Parathyroid adenoma (tissue), 2 donors: ENCODE results near the gene SLC37A3.

Experiments
- H2AFZ ChIP-seq: fragments of 300-600 bp; sonication (generic); one replicate; pipeline ENCODE4 v1.7.0; 2017; ENCODE audit warnings: antibody characterized with exemption, mild to moderate bottlenecking
- H3K27ac ChIP-seq: fragments of 300-600 bp; sonication (generic); one replicate; pipeline ENCODE4 v1.7.0; 2017
- H3K27me3 ChIP-seq: fragments of 300-600 bp; sonication (generic); one replicate; pipeline ENCODE4 v1.7.0; 2017; ENCODE audit warnings: low read length; ENCODE audit not compliant: control insufficient read depth, insufficient read depth
- H3K36me3 ChIP-seq: fragments of 300-600 bp; sonication (generic); one replicate; pipeline ENCODE4 v1.7.0; 2017; ENCODE audit warnings: low read length; ENCODE audit not compliant: control insufficient read depth, insufficient read depth
- H3K4me1 ChIP-seq: fragments of 300-600 bp; sonication (generic); one replicate; pipeline ENCODE4 v1.7.0; 2017; ENCODE audit warnings: control low read depth
- H3K4me2 ChIP-seq: fragments of 300-600 bp; sonication (generic); one replicate; pipeline ENCODE4 v1.7.0; 2017; ENCODE audit warnings: low read length
- H3K4me3 ChIP-seq: fragments of 300-600 bp; sonication (generic); one replicate; pipeline ENCODE4 v1.7.0; 2017; ENCODE audit warnings: low read depth, low read length
- H3K79me2 ChIP-seq: fragments of 300-600 bp; sonication (generic); one replicate; pipeline ENCODE4 v1.7.0; 2017; ENCODE audit warnings: control low read depth
- H3K9ac ChIP-seq: fragments of 300-600 bp; sonication (generic); one replicate; pipeline ENCODE4 v1.7.0; 2017; ENCODE audit warnings: mild to moderate bottlenecking
- H3K9me3 ChIP-seq: fragments of 300-600 bp; sonication (generic); one replicate; pipeline ENCODE4 v1.7.0; 2017; ENCODE audit warnings: low read length; ENCODE audit not compliant: control insufficient read depth
- TF ChIP-seq, protein P1 (sequence below): fragments of 300-600 bp; sonication (generic); IDR thresholded peaks from one replicate; pipeline ENCODE4 v1.7.0; 2017; ENCODE audit warnings: antibody characterized with exemption, mild to moderate bottlenecking
- donor health status: primary hyperparathyroidism.

SLC37A3 gene

GRCh38 chr7:140300243-140301136 lies 97.8 kb downstream of the SLC37A3 start:
- Histone ChIP-seq H3K79me2 (no peaks in the 10 kb centered on the region), H3K4me2 (no peak overlapping the region), H3K4me3 (no peak overlapping the region), H3K27me3 (no peaks in the 10 kb centered on the region), H3K36me3 (no peaks in the 10 kb centered on the region), H2AFZ (no peak overlapping the region), H3K4me1 (no peaks in the 10 kb centered on the region), H3K27ac (no peak overlapping the region), H3K9me3 (no peaks in the 10 kb centered on the region), H3K9ac (no peak overlapping the region)
- TF ChIP-seq, protein P1, sequence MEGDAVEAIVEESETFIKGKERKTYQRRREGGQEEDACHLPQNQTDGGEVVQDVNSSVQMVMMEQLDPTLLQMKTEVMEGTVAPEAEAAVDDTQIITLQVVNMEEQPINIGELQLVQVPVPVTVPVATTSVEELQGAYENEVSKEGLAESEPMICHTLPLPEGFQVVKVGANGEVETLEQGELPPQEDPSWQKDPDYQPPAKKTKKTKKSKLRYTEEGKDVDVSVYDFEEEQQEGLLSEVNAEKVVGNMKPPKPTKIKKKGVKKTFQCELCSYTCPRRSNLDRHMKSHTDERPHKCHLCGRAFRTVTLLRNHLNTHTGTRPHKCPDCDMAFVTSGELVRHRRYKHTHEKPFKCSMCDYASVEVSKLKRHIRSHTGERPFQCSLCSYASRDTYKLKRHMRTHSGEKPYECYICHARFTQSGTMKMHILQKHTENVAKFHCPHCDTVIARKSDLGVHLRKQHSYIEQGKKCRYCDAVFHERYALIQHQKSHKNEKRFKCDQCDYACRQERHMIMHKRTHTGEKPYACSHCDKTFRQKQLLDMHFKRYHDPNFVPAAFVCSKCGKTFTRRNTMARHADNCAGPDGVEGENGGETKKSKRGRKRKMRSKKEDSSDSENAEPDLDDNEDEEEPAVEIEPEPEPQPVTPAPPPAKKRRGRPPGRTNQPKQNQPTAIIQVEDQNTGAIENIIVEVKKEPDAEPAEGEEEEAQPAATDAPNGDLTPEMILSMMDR, result no peak

- H3K27ac ChIP-seq, result no peak overlapping the region
- H3K4me2 ChIP-seq, result no peak overlapping the region
- H3K9me3 ChIP-seq, result no peaks in the 10 kb centered on the region
- no peaks in the 10 kb centered on the region for H3K79me2 ChIP-seq
- TF ChIP-seq, protein P1, result no peak
- H3K27me3 ChIP-seq, result no peaks in the 10 kb centered on the region
- H2AFZ ChIP-seq, result no peak overlapping the region
- no peak overlapping the region for H3K9ac ChIP-seq
- H3K36me3 ChIP-seq, result no peaks in the 10 kb centered on the region
- H3K4me3 ChIP-seq, result no peak overlapping the region
- H3K4me1 ChIP-seq, result no peaks in the 10 kb centered on the region
Observed at GRCh38 chr7:140298213-140298612, 100.1 kb downstream of the SLC37A3 start.

- Histone ChIP-seq H3K27me3 (no peaks in the 10 kb centered on the region), H3K79me2 (no peaks in the 10 kb centered on the region), H3K27ac (no peak overlapping the region), H3K4me1 (no peaks in the 10 kb centered on the region), H3K4me3 (no peak overlapping the region), H3K9me3 (no peaks in the 10 kb centered on the region), H2AFZ (no peak overlapping the region), H3K36me3 (no peaks in the 10 kb centered on the region), H3K9ac (no peak overlapping the region), H3K4me2 (no peak overlapping the region)
- TF ChIP-seq, protein P1, result no peak
Observed at GRCh38 chr7:140297192-140297591, 101.1 kb downstream of the SLC37A3 start.

DNA sequence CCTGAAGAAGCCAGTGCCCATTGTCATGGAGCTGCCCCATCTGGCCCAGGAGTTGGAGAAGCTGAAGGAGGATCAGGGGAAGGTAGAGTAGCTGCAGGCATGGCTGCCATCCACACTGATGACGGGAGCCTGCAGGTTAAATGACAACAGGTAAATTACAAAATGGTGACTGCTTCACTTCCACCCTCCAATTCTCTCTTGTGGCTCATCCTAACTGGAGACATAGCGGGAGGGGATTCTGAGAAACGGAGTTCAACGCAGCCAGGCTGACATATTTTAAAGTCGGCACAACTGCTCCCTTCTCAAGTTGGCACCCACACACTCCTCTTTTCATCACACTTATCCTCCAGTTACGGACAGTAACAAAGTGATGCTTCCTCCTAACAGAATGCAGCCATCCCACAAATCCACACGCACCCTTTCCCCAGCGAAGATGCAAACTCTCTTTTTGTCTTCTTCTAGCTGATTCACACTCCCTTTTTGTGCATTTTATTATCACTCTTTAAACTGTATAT lies 103.0 kb downstream of the SLC37A3 start:
- no peak overlapping the region for H3K4me3 ChIP-seq
- no peaks in the 10 kb centered on the region for H3K27me3 ChIP-seq
- no peaks in the 10 kb centered on the region for H3K4me1 ChIP-seq
- no peaks in the 10 kb centered on the region for H3K9me3 ChIP-seq
- no peak overlapping the region for H2AFZ ChIP-seq
- TF ChIP-seq, protein P1, result no peak
- H3K4me2 ChIP-seq, result no peak overlapping the region
- no peak overlapping the region for H3K27ac ChIP-seq
- no peaks in the 10 kb centered on the region for H3K79me2 ChIP-seq
- H3K9ac ChIP-seq, result no peak overlapping the region
- no peaks in the 10 kb centered on the region for H3K36me3 ChIP-seq
